K562 (cell line): ENCODE results near the gene ODAD4. TPM values are rescaled to one million over a fixed set of nuclear protein-coding genes. Genes with fewer than 3 reads are reported as not detected.

Experiments
- ADNP ChIP-seq: fragments of 200-800 bp; sonication (Bioruptor generic); IDR thresholded peaks from 2 replicates; pipeline ENCODE4 v1.6.1; 2016; ENCODE audit warnings: missing genetic modification characterization, missing compliant biosample characterization
- BCL6 ChIP-seq: fragments of 250-450 bp; sonication (Bioruptor Pico); IDR thresholded peaks from 2 replicates; pipeline ENCODE4 v1.4.0; 2020
- ETV1 ChIP-seq: fragments of 450-650 bp; conservative IDR thresholded peaks from 2 replicates; pipeline ENCODE4 v1.6.1; 2016; ENCODE audit warnings: missing genetic modification characterization, control low read depth, low read depth, missing compliant biosample characterization
- FIP1L1 ChIP-seq: fragments of 200-400 bp; formaldehyde crosslinking; IDR thresholded peaks from 2 replicates; pipeline ENCODE4 v1.6.1; 2018; ENCODE audit warnings: mild to moderate bottlenecking, low read depth, low read length; ENCODE audit not compliant: poor library complexity, severe bottlenecking
- HNRNPK ChIP-seq: fragments of 200-400 bp; formaldehyde crosslinking; IDR thresholded peaks from one replicate; pipeline ENCODE4 v1.6.1; 2018; ENCODE audit warnings: mild to moderate bottlenecking, low read depth, low read length; ENCODE audit not compliant: poor library complexity, severe bottlenecking
- IRF1 ChIP-seq: sonication (generic); formaldehyde crosslinking; IDR thresholded peaks from 2 replicates; pipeline ENCODE4 v1.8.0; 2022; ENCODE audit warnings: missing genetic modification reagents, mild to moderate bottlenecking, borderline replicate concordance
- KAT7 ChIP-seq: sonication (generic); formaldehyde crosslinking; IDR thresholded peaks from 2 replicates; pipeline ENCODE4 v1.8.0; 2022; ENCODE audit warnings: missing genetic modification reagents, mild to moderate bottlenecking, borderline replicate concordance
- NR1H2 ChIP-seq: sonication (generic); formaldehyde crosslinking; IDR thresholded peaks from 2 replicates; pipeline ENCODE4 v1.4.0; 2020; ENCODE audit warnings: mild to moderate bottlenecking, missing genetic modification reagents
- RBM39 ChIP-seq: fragments of 200-400 bp; formaldehyde crosslinking; optimal IDR thresholded peaks from 2 replicates; pipeline ENCODE3; 2018; ENCODE audit warnings: low read depth, low read length
- SRSF3 ChIP-seq: fragments of 200-400 bp; formaldehyde crosslinking; IDR thresholded peaks from 2 replicates; pipeline ENCODE4 v1.6.1; 2016; ENCODE audit warnings: mild to moderate bottlenecking, low read length, moderate library complexity; ENCODE audit not compliant: insufficient read depth
- ZBTB11 ChIP-seq, 3 experiments: fragments of 200-800 bp in 1 of 3; fragments of 250-450 bp in 1 of 3; fragments of 450-650 bp in 1 of 3; sonication (Bioruptor Pico) in 1 of 3; sonication (Bioruptor generic) in 1 of 3; formaldehyde crosslinking in 1 of 3; IDR thresholded peaks; 2 replicates each; pipeline versions ENCODE4 v1.6.1 to v1.8.0; 2016 to 2022; ENCODE audit warnings: mild to moderate bottlenecking in 2 of 3, missing genetic modification characterization in 2 of 3, missing compliant biosample characterization in 1 of 3, moderate library complexity in 1 of 3
- ZHX1 ChIP-seq: fragments of 150-350 bp; conservative IDR thresholded peaks from 2 replicates; pipeline ENCODE4 v1.6.1; 2014; ENCODE audit warnings: low read length
- ZNF280B ChIP-seq: fragments of 250-450 bp; sonication (Bioruptor Pico); IDR thresholded peaks from 2 replicates; pipeline ENCODE4 v1.5.1; 2021; ENCODE audit warnings: mild to moderate bottlenecking
- polyA plus RNA-seq, 8 experiments: library from polyadenylated mRNA; depleted of rRNA in 4 of 8; stranded (reverse) in 5 of 8; unstranded in 3 of 8; fragments of >200 nt; fragmentation: Nextera tagmentation in 2 of 8; fragmentation: Illumina TruSeq in 1 of 8; extraction: Ambion mirVana in 2 of 8; extraction: Trizol in 1 of 8; gene quantifications; 2 replicates each; pipeline versions ENCODE4 v1.2.1 to v1.2.3, GENCODE V29; 2011 to 2014; ENCODE audit warnings: inconsistent platforms in 1 of 8, missing spikeins in 1 of 8
- total RNA-seq, 7 experiments: library from RNA; depleted of rRNA in 6 of 7; stranded (reverse); fragments of >200 nt in 6 of 7; fragmentation: Illumina TruSeq in 2 of 7; extraction: Trizol in 2 of 7; gene quantifications; 2 replicates each; pipeline versions ENCODE4 v1.2.1 to v1.2.3, GENCODE V29; 2011 to 2021; ENCODE audit warnings: low replicate concordance in 1 of 7
- TF ChIP-seq, protein P1 (sequence below): fragments of 250-450 bp; sonication (Bioruptor Pico); IDR thresholded peaks from 2 replicates; pipeline ENCODE4 v1.5.0; 2021
- TF ChIP-seq, protein P2 (sequence below): fragments of 450-650 bp; IDR thresholded peaks from one replicate; pipeline ENCODE4 v1.6.1; 2018; ENCODE audit warnings: mild to moderate bottlenecking, moderate library complexity; ENCODE audit not compliant: partially characterized antibody

ODAD4 gene
- total and polyA plus RNA-seq, 9 of the 15 experiments (the other 6 are each of a cell fraction or from before 2014, with no cell fraction given): 0.09 to 0.98 (median 0.51) TPM

DNA sequence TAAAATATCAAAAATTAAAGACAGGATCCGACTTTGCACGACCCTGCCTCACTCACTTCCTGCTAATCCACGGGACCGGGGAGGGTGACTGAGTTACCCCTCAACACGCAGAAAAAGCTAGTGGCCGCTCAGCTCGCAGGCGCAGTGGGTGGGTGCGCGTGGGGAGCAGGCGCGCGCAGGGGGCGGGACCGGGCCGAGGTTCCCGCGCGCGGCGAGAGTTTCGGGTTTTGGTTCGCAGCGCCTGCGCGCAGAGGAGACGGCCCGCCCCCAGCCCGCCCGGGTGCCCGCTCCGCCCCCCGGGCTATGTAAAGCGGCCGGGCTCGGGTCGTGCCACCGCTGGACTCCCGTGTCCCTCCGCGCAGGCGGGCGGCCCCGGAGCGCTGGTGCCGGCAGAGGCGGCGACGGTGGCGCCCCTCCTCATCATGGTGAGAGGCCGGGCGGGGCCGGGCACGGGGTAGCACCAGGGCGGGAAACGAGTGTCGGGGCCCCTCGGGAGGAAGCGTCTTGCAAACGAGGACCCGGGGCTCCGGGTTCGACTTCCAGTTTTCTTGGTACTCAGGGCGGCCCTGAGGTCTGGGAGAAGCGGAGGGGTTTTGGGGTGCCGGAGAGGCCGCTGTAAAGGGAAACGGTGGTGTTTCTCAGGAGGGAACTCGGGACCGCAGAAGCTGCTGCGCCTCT, 36.2 kb downstream of the ODAD4 start, which contains the start of gene CNP (continued):
- TF ChIP-seq NR1H2 (CRISPR knock-in tag) (no peak), ETV1 (tag) (no peak), ZHX1 (no peak), BCL6 (CRISPR knock-in tag) (no peak), ADNP (tag) (no peak), FIP1L1 (peak; percentile 85), KAT7 (CRISPR knock-in tag) (peak; percentile 46; the same call in 1 of the 2 replicates), IRF1 (CRISPR knock-in tag) (no peak), HNRNPK (no peak), ZNF280B (CRISPR knock-in tag) (no peak), ZBTB11 (CRISPR knock-in tag; IDR thresholded peaks at IDR 0.05) (0 out of 6 replicates have a peak, but pooled peaks of 1 of the 3 experiments have one; percentile 3), SRSF3 (0 out of 2 replicates have a peak, but pooled peaks have one; percentile 13), RBM39 (no peak)
- TF ChIP-seq, protein P1, sequence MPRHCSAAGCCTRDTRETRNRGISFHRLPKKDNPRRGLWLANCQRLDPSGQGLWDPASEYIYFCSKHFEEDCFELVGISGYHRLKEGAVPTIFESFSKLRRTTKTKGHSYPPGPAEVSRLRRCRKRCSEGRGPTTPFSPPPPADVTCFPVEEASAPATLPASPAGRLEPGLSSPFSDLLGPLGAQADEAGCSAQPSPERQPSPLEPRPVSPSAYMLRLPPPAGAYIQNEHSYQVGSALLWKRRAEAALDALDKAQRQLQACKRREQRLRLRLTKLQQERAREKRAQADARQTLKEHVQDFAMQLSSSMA: no peak
- TF ChIP-seq, protein P2, sequence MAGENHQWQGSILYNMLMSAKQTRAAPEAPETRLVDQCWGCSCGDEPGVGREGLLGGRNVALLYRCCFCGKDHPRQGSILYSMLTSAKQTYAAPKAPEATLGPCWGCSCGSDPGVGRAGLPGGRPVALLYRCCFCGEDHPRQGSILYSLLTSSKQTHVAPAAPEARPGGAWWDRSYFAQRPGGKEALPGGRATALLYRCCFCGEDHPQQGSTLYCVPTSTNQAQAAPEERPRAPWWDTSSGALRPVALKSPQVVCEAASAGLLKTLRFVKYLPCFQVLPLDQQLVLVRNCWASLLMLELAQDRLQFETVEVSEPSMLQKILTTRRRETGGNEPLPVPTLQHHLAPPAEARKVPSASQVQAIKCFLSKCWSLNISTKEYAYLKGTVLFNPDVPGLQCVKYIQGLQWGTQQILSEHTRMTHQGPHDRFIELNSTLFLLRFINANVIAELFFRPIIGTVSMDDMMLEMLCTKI: no peak
